DMS114 treated with DMSO at 0.1 percent for 48 hours (cell line): Measurements from ENCODE around the gene RTN4RL1.
"Not testable (repeated sequence)": the region's sequence is repeated elsewhere in the genome, so short reads cannot be mapped to it uniquely, and the experiment has no call there.

Experiments used
- DNase-seq: peaks from one replicate; lab custom pipeline; 2025; ENCODE audit not compliant: unreplicated experiment; lab: John Stamatoyannopoulos, UW

Gene RTN4RL1

GRCh38 chr17:1898332-1898731 lies 126.8 kb downstream of the RTN4RL1 start:
- no peak for DNase-seq

GRCh38 chr17:1897105-1897656 lies 128.0 kb downstream of the RTN4RL1 start:
- DNase-seq, result no peak

GRCh38 chr17:1896243-1897104 lies 128.7 kb downstream of the RTN4RL1 start:
- no peak for DNase-seq

GRCh38 chr17:1895479-1895878 lies 129.7 kb downstream of the RTN4RL1 start:
- not testable (repeated sequence) for DNase-seq

- no peak for DNase-seq
Observed at GRCh38 chr17:1894753-1895339, 130.3 kb downstream of the RTN4RL1 start.

GRCh38 chr17:1890758-1891450 lies 134.2 kb downstream of the RTN4RL1 start:
- no peak for DNase-seq

- DNase-seq, result no peak
Observed at GRCh38 chr17:1888741-1889140, 136.4 kb downstream of the RTN4RL1 start.
